ENCODE results near the gene IL22RA1.

IL22RA1 gene

DNA sequence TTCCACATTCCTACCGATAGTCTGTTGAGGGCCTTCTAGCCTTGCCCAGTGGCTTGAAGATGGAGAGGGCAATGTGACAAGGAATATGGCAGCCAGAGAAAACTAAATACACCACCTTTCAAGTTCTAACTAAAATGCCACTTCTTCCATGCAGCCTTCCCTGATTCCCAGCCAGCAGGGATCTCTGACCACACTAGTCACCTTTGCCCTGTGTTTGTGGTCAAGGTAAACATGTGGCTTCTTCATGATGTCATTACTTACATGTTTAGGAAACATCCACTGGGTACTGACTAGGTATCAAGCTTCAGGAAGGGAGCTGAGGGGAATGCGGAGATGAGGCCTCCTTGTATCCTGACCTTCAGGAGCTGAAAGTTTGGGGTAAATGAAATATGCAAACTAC, 22.6 kb upstream of the IL22RA1 start:
- DNase-seq (ENCODE audit: low spot score): no peak

DNA sequence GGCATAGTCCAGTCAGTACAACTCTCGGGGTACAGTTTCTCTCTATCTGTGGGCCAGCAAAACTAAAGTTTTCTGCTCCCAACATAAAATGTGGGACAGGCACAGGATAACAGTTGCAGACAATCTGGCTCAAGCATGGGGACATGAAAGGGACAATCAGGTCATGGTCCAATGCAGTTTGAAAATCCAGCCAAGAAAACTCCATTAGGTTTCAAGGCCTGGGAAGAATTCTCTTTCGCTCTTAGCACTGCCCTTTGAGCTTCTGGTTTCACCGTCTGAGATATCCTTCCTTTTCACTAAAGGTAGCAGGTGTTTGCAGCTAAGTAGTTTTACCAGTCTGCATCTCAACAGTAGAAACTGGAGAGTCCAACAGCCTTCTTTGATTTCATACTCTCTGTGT, 21.1 kb upstream of the IL22RA1 start:
- DNase-seq (ENCODE audit: low spot score): no peak

DNA sequence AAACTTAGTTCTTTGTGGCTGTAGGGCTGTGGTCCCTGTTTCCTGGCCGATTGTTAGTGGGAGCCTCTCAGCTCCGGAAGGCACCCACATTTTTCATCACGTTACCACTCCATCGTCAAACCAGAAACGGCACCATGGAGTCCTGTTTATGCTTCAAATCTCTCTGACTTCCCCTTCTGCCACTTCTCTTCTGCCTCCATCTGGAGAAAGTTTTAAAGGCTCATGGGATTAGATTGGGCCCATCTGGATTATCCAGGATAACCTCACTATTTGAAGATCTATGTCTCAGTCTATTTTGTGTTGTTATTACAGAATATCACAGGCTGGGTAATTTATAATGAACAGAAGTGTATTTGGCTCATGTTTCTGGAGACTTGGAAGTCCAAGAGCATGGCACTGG, 19.3 kb upstream of the IL22RA1 start:
- no peak for DNase-seq (ENCODE audit: low spot score)

GRCh38 chr1:24161270-24161669, 18.3 kb upstream of the IL22RA1 start:
- DNase-seq (ENCODE audit: low spot score): no peak

DNA sequence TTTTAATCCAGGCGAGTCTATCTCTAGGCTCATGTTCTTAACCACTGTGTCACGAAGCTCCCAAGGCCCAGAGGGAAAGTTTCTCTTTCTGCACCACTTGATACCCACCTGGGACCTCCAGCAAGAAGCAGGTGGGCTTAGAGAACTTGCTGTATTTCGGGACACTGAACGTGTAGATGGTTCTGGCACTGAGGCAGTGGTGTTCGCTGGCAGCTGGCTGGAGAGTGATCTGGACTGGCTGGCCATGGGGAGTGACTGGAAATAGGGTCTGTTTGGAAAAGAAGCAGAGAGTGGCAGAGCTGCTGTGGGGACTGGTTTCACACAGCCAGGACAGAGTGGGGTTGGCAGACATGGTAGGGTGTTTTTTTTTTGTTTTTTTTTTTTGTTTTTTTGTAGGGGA, 16.4 kb upstream of the IL22RA1 start:
- no peak for DNase-seq (ENCODE audit: low spot score)

GRCh38 chr1:24157918-24158481, 15.1 kb upstream of the IL22RA1 start:
- no peak for DNase-seq (ENCODE audit: low spot score)

GRCh38 chr1:24156542-24157260, 13.8 kb upstream of the IL22RA1 start:
- no peak for DNase-seq (ENCODE audit: low spot score)

DNA sequence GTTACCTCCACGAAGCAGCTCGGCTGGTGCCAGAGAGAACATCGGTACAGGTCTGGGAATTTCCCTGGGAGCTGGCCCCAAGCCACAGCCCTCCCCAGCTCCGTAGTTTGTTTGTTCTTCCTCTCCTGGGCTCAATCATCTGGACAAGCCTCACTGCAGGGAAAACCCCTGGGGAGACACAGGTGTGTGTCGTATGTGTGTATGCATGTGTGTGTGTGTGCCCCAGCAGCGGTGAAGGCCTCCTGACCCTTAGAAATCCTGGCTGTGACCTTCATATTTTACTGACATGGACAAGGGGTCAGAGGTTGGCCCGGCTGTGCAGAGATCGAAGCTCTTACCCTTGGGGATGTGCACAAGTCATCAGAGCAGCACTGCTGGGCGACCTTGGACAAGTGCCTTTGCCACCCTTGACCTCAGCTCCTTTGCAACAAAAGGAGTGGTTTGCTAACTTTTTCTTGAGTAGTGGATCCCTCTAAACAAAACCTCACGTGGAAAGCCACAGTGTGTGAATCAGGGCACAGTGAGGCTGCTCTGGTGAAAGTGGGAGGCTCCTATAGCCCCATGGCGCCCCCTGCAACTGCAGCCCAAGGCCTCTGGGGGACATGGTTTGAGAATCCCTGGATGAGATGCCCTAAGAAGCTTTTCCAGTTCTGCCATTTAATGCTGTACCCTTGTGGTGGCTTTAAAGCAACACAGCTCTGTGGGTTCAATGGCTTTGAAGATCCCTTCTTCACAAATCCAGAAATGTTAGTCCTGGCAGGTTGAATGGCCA, 12.3 kb upstream of the IL22RA1 start:
- DNase-seq (ENCODE audit: low spot score): no peak

DNA sequence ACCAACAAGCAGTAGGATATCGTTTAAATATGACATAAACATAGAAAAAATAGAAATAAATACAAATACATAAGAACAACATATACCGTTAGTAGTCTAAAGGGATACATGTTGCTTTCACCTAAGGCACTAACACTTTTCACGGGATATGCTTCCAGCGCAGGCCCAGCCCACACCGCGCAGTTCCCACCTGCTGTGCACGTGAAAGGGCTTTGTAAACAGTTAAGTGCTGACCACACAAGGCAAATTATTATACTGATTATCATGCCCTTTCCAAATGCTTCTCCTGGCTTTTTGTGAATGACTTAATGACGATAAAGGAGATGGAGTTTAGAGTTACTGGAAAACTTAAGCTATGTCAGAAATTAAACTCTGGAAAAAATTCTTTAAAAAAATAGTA, 11.3 kb upstream of the IL22RA1 start:
- DNase-seq (ENCODE audit: low spot score): no peak

DNA sequence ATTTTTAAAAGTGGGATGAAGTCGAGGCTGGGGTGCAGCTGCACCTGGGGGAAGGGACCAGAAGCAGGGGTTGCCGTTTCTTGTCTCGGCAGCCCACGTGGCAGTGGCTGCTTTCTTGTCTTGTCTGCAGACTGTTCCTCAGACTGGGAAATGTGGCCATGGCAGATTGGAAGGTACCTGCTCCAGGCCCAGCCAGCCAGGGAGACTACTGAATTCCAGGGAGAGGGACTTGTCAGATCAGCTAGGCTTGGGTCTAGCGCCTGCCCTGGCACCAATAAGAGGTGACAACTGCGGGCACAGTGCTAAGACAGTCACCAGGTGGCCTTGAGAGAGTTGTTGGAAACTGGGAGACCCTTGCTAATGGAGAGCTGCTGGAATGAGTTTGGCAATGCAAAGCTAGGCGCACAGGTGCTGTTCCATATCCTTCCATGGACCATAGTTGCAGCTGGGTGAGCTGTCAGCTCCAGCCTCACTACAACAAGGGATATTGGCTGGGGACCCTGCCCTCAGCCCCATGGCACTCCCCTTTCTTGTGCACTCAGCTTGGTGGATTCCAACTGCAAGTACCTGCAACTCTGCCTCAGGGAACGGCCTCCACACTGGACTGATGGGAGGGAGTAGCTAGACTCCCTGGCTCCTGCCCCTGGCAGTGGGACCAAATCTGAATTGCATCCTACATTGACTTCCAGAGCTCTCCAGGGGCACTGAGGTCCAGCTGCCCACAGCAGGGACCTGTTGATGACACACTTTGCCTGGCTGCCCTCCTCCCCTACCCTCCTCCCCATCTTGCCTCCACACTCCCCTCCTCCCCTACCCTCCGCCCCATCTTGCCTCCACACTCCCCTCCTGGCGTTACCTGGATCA, 9.9 kb upstream of the IL22RA1 start:
- no peak for DNase-seq (ENCODE audit: low spot score)

DNA sequence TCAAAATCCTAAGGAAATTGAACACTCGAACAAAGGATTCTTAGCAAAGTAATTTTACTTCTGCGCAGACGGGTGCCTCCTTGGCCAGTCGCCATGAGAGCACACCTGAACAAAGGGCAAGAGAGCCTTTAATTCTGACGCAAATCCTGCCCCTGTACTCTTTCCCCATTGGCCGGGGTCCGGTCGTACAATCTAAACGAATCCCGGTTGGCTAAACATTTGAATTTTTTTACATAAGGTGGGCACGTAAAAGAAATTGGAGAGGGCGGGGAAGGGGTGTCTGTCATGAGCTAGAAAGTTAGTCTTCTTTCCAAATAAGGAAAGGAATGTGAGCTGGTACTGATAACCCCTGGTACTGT, 8.2 kb upstream of the IL22RA1 start:
- DNase-seq (ENCODE audit: low spot score): no peak

DNA sequence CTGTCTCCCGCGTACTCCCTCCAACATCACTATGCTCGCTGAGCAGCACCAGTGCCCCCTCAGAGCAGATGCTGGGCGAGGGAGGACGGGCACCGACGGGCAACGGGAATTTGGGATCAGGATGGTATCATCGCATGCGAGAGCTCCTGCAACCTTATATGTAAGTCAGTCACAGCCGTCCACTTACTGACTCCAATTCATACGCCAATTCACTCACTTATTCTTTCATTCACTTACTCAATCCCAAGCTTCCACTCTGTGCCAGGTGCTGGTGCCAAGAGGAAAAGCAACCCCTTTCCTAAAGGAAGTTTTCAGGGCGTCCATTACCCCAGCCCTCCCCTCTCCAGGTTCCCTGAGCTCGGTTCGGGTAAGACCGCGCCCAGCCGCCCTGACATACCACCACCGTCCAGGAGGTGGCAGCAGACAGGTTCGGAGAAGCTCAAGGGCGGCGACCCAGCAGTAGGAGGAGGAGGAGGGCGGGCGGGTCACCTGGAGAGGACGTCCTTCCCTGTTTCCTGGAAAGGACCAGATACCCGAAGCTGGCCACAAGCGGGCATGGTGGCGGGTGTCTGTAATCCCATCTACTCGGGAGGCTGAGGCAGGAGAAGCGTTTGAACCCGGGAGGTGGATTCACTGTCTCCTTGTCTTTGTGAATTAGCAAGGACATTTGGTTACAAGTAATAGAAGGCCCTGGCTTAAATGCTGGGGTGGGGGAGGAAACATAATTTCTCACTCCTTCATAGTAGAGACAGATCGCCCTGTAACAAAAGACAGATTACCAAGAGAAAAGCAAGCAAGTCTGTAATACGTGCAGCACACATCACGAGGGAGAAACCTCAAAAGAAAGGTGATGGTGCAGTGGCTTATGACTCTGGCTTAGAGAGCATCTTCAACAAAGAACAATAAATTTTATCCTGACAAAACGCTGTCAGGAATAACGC, 7.6 kb upstream of the IL22RA1 start:
- peak; percentile 59 for DNase-seq (ENCODE audit: low spot score)

GRCh38 chr1:24149866-24150233, 6.9 kb upstream of the IL22RA1 start:
- DNase-seq (ENCODE audit: low spot score): no peak

DNA sequence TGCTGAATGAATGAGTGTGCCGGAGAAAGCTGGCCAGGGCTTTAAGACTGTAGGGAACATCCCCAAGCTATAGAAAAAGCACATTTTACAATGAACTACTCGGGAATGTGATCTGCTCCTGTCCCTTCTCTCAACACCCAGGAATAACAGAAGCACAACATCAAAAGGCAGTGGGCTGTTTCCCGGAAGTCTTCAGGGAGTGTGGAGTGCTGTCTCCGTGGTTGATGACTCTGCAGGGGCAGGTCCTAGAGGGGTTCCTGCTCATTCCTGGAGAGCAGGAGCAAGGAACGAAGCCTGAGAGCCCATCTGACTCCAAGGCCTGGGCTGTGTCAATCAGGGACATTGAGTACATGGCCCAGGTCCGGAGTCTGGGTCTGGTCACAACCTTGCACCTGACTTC, 4.9 kb upstream of the IL22RA1 start:
- no peak for DNase-seq (ENCODE audit: low spot score)

DNA sequence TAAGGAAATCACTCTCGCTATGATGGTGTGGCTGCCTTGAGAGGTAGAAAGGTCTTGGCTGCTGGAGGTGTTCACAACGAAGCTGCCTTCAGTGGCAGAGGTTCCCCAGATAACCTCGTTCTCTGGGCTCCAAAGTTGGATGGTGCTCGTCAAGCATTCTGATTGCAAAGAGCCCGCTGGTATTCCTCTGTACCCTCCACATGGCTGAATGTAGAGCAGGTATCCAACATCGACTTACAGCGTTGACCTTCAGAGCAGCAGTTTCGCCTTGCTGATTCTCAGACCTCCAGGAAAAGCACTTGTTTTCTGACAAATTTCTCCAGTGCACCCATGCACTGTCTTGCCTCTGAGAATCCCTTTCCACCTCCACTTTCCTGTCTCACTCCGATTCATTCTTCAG, 4.3 kb upstream of the IL22RA1 start:
- no peak for DNase-seq (ENCODE audit: low spot score)

DNA sequence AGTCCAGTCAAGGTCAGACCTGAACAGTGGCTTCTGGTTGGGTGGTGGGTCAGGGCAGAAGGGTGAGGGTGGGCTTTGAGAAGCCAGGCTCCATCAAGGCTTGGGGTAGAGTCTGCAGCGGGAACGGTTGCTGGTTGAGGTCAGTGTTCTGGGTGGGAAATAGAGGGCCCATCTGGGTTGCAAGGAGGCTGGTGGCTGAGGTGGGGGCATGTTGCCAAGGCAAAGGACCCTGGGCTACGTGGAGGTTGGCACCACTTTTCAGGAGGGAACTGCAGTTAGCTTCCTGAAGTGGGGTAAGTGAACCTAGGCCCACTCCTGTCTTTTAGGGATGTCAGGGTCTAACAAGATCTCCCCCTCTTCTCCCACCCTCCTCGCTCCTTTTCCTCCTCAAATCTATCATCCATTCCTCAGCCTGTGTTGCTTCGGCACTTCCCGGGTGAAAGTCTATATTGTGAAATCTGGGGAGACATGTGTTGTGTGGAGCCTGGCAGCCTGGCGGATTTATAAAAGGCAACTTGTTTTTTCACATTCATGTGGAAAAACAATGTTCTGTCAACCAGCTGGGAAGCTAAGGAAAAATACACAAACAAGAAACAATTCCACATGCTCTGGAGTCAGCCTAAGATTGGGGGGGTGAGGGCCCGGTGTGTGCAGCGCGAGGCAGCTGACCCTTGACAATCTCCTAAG, 1.5 kb downstream of the IL22RA1 start:
- peak; percentile 16 for DNase-seq (ENCODE audit: low spot score)

- no peak for DNase-seq (ENCODE audit: low spot score)
Observed at GRCh38 chr1:24140741-24141181, 2.2 kb downstream of the IL22RA1 start.

- no peak for DNase-seq (ENCODE audit: low spot score)
Observed at GRCh38 chr1:24139841-24140425, 3.0 kb downstream of the IL22RA1 start.

DNA sequence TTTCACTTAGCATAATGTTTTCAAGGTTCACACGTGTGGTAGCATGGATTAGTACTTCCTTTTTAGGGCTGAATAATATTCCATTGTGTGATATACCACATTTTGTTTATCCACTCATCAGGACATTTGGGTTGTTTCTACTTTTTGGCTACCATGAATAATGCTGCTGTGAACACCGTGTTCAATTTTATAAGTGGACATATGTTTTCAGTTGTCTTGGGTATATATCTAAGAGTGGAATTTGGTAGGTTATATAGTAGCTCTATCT, 3.8 kb downstream of the IL22RA1 start:
- DNase-seq (ENCODE audit: low spot score): no peak

- DNase-seq (ENCODE audit: low spot score): no peak
Observed at GRCh38 chr1:24138476-24139221, 4.3 kb downstream of the IL22RA1 start.

Data from pons (tissue), 1 donor.